HL-60 (cell line): ENCODE measurements around the gene FBXO38.

Experiments used
- CTCF ChIP-seq: IDR thresholded peaks from one replicate; pipeline ENCODE4 v1.5.1; 2011; ENCODE audit warnings: low read length, control low read depth, inconsistent platforms; ENCODE audit not compliant: insufficient read depth
- GABPA ChIP-seq: IDR thresholded peaks from 2 replicates; pipeline ENCODE4 v1.6.1; 2012; ENCODE audit warnings: low read depth
- POLR2AphosphoS5 ChIP-seq: IDR thresholded peaks from 2 replicates; pipeline ENCODE4 v1.6.1; 2012; ENCODE audit warnings: low read depth
- REST ChIP-seq: IDR thresholded peaks from 2 replicates; pipeline ENCODE4 v1.6.1; 2012; ENCODE audit warnings: low read depth; ENCODE audit not compliant: insufficient replicate concordance

- TF ChIP-seq REST (no peak), POLR2AphosphoS5 (no peak), CTCF (no peak), GABPA (no peak)
Observed at GRCh38 chr5:148484651-148485050, 100.9 kb downstream of the FBXO38 start.
